Dendritic cell treated with granulocyte-macrophage colony-stimulating factor and Interleukin-4, amounts not matched to agents 40 ng/mL and 50 ng/mL, for 4 days (primary cell): ENCODE results near the gene P2RY14.
A peak's percentile ranks its signal among the peaks of the same experiment; 100 is the strongest.

Experiments used
- H3K27ac Mint-ChIP-seq: one replicate; pipeline ENCODE4 v1.8.0; 2022; ENCODE audit warnings: mild to moderate bottlenecking, mixed read lengths
- H3K27me3 Mint-ChIP-seq: one replicate; pipeline ENCODE4 v1.8.0; 2022; ENCODE audit warnings: mild to moderate bottlenecking, mixed read lengths
- H3K36me3 Mint-ChIP-seq: one replicate; pipeline ENCODE4 v1.8.0; 2022; ENCODE audit warnings: low read depth, mixed read lengths
- H3K4me1 Mint-ChIP-seq: one replicate; pipeline ENCODE4 v1.8.0; 2022; ENCODE audit warnings: low read depth, mixed read lengths
- H3K4me3 Mint-ChIP-seq: one replicate; pipeline ENCODE4 v1.8.0; 2022; ENCODE audit warnings: mild to moderate bottlenecking, moderate library complexity, mixed read lengths
- H3K9me3 Mint-ChIP-seq: one replicate; pipeline ENCODE4 v1.8.0; 2022; ENCODE audit warnings: mixed read lengths
- intact Hi-C: fragments of 100-400 bp; cut with micrococcal nuclease; formaldehyde crosslinking; loops from one replicate; pipeline ENCODE4 v1.15.0; 2022

The P2RY14 gene

GRCh38 chr3:151210676-151211381 lies 67.5 kb downstream of the P2RY14 start:
- H3K4me3 Mint-ChIP-seq: no peak overlapping the region
- no peaks in the 10 kb centered on the region for H3K27me3 Mint-ChIP-seq
- H3K4me1 Mint-ChIP-seq: peaks cover 71% of the 10 kb centered on the region
- peak overlapping the region; percentile 72 for H3K27ac Mint-ChIP-seq
- H3K9me3 Mint-ChIP-seq: no peaks in the 10 kb centered on the region
- peaks cover 20% of the 10 kb centered on the region for H3K36me3 Mint-ChIP-seq
- intact Hi-C loops: no loop called here

GRCh38 chr3:151209654-151210053 lies 68.7 kb downstream of the P2RY14 start:
- H3K36me3 Mint-ChIP-seq: peaks cover 16% of the 10 kb centered on the region

GRCh38 chr3:151206201-151206600 lies 72.1 kb downstream of the P2RY14 start:
- no peaks in the 10 kb centered on the region for H3K9me3 Mint-ChIP-seq
- peaks cover 45% of the 10 kb centered on the region for H3K4me1 Mint-ChIP-seq
- intact Hi-C loops: loop anchor here (5.0 kb wide), 1 partner anchor 34 kb away; no protein-coding TSS in a partner anchor
- peak overlapping the region; percentile 67 for H3K27ac Mint-ChIP-seq
- no peaks in the 10 kb centered on the region for H3K36me3 Mint-ChIP-seq
- H3K27me3 Mint-ChIP-seq: no peaks in the 10 kb centered on the region
- no peak overlapping the region for H3K4me3 Mint-ChIP-seq

More at GRCh38 chr3:151209654-151210053, 68.7 kb downstream of the P2RY14 start:
- Mint-ChIP-seq H3K27me3 (no peaks in the 10 kb centered on the region), H3K4me3 (no peak overlapping the region), H3K4me1 (peaks cover 67% of the 10 kb centered on the region), H3K27ac (peak overlapping the region; percentile 72), H3K9me3 (no peaks in the 10 kb centered on the region)
- intact Hi-C loops: loop anchor here (5.0 kb wide), 1 partner anchor 37 kb away; no protein-coding TSS in a partner anchor

- H3K36me3 Mint-ChIP-seq: no peaks in the 10 kb centered on the region
- H3K27me3 Mint-ChIP-seq: no peaks in the 10 kb centered on the region
- no peaks in the 10 kb centered on the region for H3K9me3 Mint-ChIP-seq
- no peak overlapping the region for H3K27ac Mint-ChIP-seq
- H3K4me3 Mint-ChIP-seq: no peak overlapping the region
- intact Hi-C loops: loop anchor here (5.0 kb wide), 1 partner anchor 33 kb away; no protein-coding TSS in a partner anchor
- H3K4me1 Mint-ChIP-seq: peaks cover 38% of the 10 kb centered on the region
These were observed 72.9 kb downstream of the P2RY14 start for GRCh38 chr3:151205482-151205881.

- Mint-ChIP-seq H3K27me3 (no peaks in the 10 kb centered on the region), H3K4me1 (peaks cover 33% of the 10 kb centered on the region), H3K36me3 (no peaks in the 10 kb centered on the region), H3K4me3 (no peak overlapping the region), H3K9me3 (no peaks in the 10 kb centered on the region), H3K27ac (peak overlapping the region; percentile 38)
- intact Hi-C loops: loop anchor here (5.0 kb wide), 1 partner anchor 32 kb away; no protein-coding TSS in a partner anchor
These were observed 73.6 kb downstream of the P2RY14 start for GRCh38 chr3:151204530-151205402.

GRCh38 chr3:151203051-151203420 lies 75.3 kb downstream of the P2RY14 start, which contains the start of gene GPR171:
Gene GPR171, minus strand, starts transcription at chr3:151203216. Its CDS starts 3,830 bp downstream, at chr3:151199386.
- no peak within 1 kb of the TSS for H3K27ac Mint-ChIP-seq
- no peaks in the 10 kb centered on the region for H3K36me3 Mint-ChIP-seq
- H3K9me3 Mint-ChIP-seq: no peaks in the 10 kb centered on the region
- no peaks in the 10 kb centered on the region for H3K27me3 Mint-ChIP-seq
- H3K4me3 Mint-ChIP-seq: no peak within 1 kb of the TSS
- peaks cover 27% of the 10 kb centered on the region for H3K4me1 Mint-ChIP-seq
- intact Hi-C loops: no loop called here

GRCh38 chr3:151201051-151201730 lies 77.2 kb downstream of the P2RY14 start:
- H3K4me3 Mint-ChIP-seq: no peak overlapping the region
- no peaks in the 10 kb centered on the region for H3K27me3 Mint-ChIP-seq
- H3K9me3 Mint-ChIP-seq: no peaks in the 10 kb centered on the region
- H3K36me3 Mint-ChIP-seq: no peaks in the 10 kb centered on the region
- no peak overlapping the region for H3K27ac Mint-ChIP-seq
- H3K4me1 Mint-ChIP-seq: peaks cover 13% of the 10 kb centered on the region
- intact Hi-C loops: no loop called here

- Mint-ChIP-seq H3K27ac (no peak overlapping the region), H3K4me3 (no peak overlapping the region), H3K36me3 (no peaks in the 10 kb centered on the region), H3K4me1 (peaks cover 13% of the 10 kb centered on the region), H3K9me3 (no peaks in the 10 kb centered on the region), H3K27me3 (no peaks in the 10 kb centered on the region)
- intact Hi-C loops: no loop called here
These were observed 77.8 kb downstream of the P2RY14 start for GRCh38 chr3:151200586-151200985.

GRCh38 chr3:151199554-151200438 lies 78.5 kb downstream of the P2RY14 start:
- peaks cover 13% of the 10 kb centered on the region for H3K4me1 Mint-ChIP-seq
- intact Hi-C loops: no loop called here
- no peaks in the 10 kb centered on the region for H3K27me3 Mint-ChIP-seq
- H3K9me3 Mint-ChIP-seq: no peaks in the 10 kb centered on the region
- H3K36me3 Mint-ChIP-seq: no peaks in the 10 kb centered on the region
- peak overlapping the region; percentile 73 for H3K27ac Mint-ChIP-seq
- H3K4me3 Mint-ChIP-seq: no peak overlapping the region

GRCh38 chr3:151198849-151199248 lies 79.5 kb downstream of the P2RY14 start:
- intact Hi-C loops: no loop called here
- no peaks in the 10 kb centered on the region for H3K36me3 Mint-ChIP-seq
- H3K9me3 Mint-ChIP-seq: no peaks in the 10 kb centered on the region
- no peak overlapping the region for H3K27ac Mint-ChIP-seq
- no peak overlapping the region for H3K4me3 Mint-ChIP-seq
- H3K27me3 Mint-ChIP-seq: no peaks in the 10 kb centered on the region
- peaks cover 7% of the 10 kb centered on the region for H3K4me1 Mint-ChIP-seq

GRCh38 chr3:151197981-151198767 lies 80.2 kb downstream of the P2RY14 start:
- H3K27me3 Mint-ChIP-seq: no peaks in the 10 kb centered on the region
- H3K4me1 Mint-ChIP-seq: peaks cover 7% of the 10 kb centered on the region
- H3K9me3 Mint-ChIP-seq: no peaks in the 10 kb centered on the region
- intact Hi-C loops: no loop called here
- no peak overlapping the region for H3K4me3 Mint-ChIP-seq
- H3K27ac Mint-ChIP-seq: no peak overlapping the region
- H3K36me3 Mint-ChIP-seq: no peaks in the 10 kb centered on the region

- Mint-ChIP-seq H3K36me3 (no peaks in the 10 kb centered on the region), H3K27ac (no peak overlapping the region), H3K27me3 (no peaks in the 10 kb centered on the region), H3K4me1 (peaks cover 7% of the 10 kb centered on the region), H3K9me3 (no peaks in the 10 kb centered on the region), H3K4me3 (no peak overlapping the region)
- intact Hi-C loops: no loop called here
These were observed 81.1 kb downstream of the P2RY14 start for GRCh38 chr3:151197228-151197627.
